K562 (cell line): Measurements from ENCODE around the gene TNFSF13B. TPM values are rescaled to one million over a fixed set of nuclear protein-coding genes. Genes with fewer than 3 reads are reported as not detected.

Source experiments
- ATAC-seq: fragments of 200-7000 bp; cut with Tn5 transposase; 3 replicates; pipeline ENCODE4 v1.9.1; 2020; ENCODE audit warnings: moderate library complexity
- BruUV-seq: library from RNA; stranded (reverse); fragments of 400-500 nt; replicated peaks from 2 replicates; lab custom pipeline; 2021; lab: Mats Ljungman, UMichigan
- CTCF ChIA-PET: fragments of 300-600 bp; formaldehyde crosslinking; extraction: SDS; loops from one replicate; lab custom pipeline; 2021; ENCODE audit warnings: low intra/inter-chr PET ratio; lab: Yijun Ruan, JAX
- POLR2A ChIA-PET: fragments of 300-600, 350-650 bp; sonication (Branson Sonifier 250); formaldehyde crosslinking; extraction: SDS; loops from one replicate; lab custom pipeline; 2021; ENCODE audit warnings: antibody characterized with exemption, inconsistent platforms; lab: Yijun Ruan, JAX
- DNase-seq, 4 experiments: peaks; one replicate each; pipeline versions ENCODE4 v3.0.0 to v3.0.0-alpha.2; 2011 to 2018; ENCODE audit warnings: low spot score in 3 of 4, mixed read lengths in 3 of 4; ENCODE audit errors: extremely low read depth in 1 of 4
- FAIRE-seq: peaks from 2 replicates; lab custom pipeline; 2011; peaks lifted over from hg19 to GRCh38; lab: Jason Lieb, UNC
- H2AFZ ChIP-seq: 2 replicates; pipeline ENCODE4 v1.6.0; 2011; ENCODE audit warnings: low read depth, low read length, control low read depth, inconsistent platforms
- H3K27ac ChIP-seq: fragments of 200-600 bp; 3 replicates; pipeline ENCODE4 v1.8.0; 2011; ENCODE audit warnings: low read depth, mild to moderate bottlenecking, control low read depth, inconsistent platforms, low read length, moderate library complexity, mixed read lengths; ENCODE audit errors: extremely low read depth
- H3K27me3 ChIP-seq, 2 experiments: fragments of 300-600 bp in 1 of 2; 2 replicates in 1 of 2; 3 replicates in 1 of 2; pipeline versions ENCODE4 v1.6.0 to v1.8.0; 2011; ENCODE audit warnings: inconsistent platforms in 2 of 2, low read length in 2 of 2, mild to moderate bottlenecking in 1 of 2, mixed read lengths in 1 of 2, moderate library complexity in 1 of 2; ENCODE audit not compliant: control insufficient read depth in 2 of 2, insufficient read depth in 2 of 2
- H3K36me3 ChIP-seq: fragments of 300-600 bp; 3 replicates; pipeline ENCODE4 v1.8.0; 2011; ENCODE audit warnings: mild to moderate bottlenecking, low read length, inconsistent platforms; ENCODE audit not compliant: control insufficient read depth, insufficient read depth
- H3K4me1 ChIP-seq, 2 experiments: fragments of 200-600 bp in 1 of 2; replicated peaks in 1 of 2; 2 replicates in 1 of 2; 3 replicates in 1 of 2; pipeline versions ENCODE4 v1.5.1 to v1.8.0; 2011; ENCODE audit warnings: inconsistent platforms in 2 of 2, low read length in 2 of 2, mild to moderate bottlenecking in 1 of 2, mixed read lengths in 1 of 2, moderate library complexity in 1 of 2; ENCODE audit not compliant: control insufficient read depth in 2 of 2, insufficient read depth in 2 of 2
- H3K4me2 ChIP-seq: 2 replicates; pipeline ENCODE4 v1.6.1; 2011; ENCODE audit warnings: low read length, control low read depth, inconsistent platforms, mixed read lengths; ENCODE audit not compliant: insufficient read depth
- H3K4me3 ChIP-seq: fragments of 200-600 bp; sonication (generic), shearing (Covaris generic); 2 replicates; pipeline ENCODE4 v1.5.1; 2016; ENCODE audit warnings: control low read depth, inconsistent platforms
- H3K79me2 ChIP-seq: fragments of 200-600 bp; 3 replicates; pipeline ENCODE4 v1.8.0; 2011; ENCODE audit warnings: low read length, inconsistent platforms; ENCODE audit not compliant: control insufficient read depth, insufficient read depth
- H3K9ac ChIP-seq, 2 experiments: 2 replicates each; pipeline versions ENCODE4 v1.6.0 to v1.6.1; 2011; ENCODE audit warnings: low read depth in 2 of 2, low read length in 2 of 2, control low read depth in 1 of 2, inconsistent platforms in 1 of 2, mild to moderate bottlenecking in 1 of 2, mixed read lengths in 1 of 2; ENCODE audit not compliant: insufficient read depth in 1 of 2
- H3K9me1 ChIP-seq: one replicate; pipeline ENCODE4 v1.6.0; 2011; ENCODE audit warnings: inconsistent platforms, mild to moderate bottlenecking, low read length, moderate library complexity; ENCODE audit not compliant: control insufficient read depth, insufficient read depth
- H3K9me3 ChIP-seq: replicated peaks from 2 replicates; pipeline ENCODE4 v1.5.1; 2011; ENCODE audit warnings: low read depth, low read length, inconsistent platforms; ENCODE audit not compliant: control insufficient read depth, insufficient read depth
- H4K20me1 ChIP-seq: replicated peaks from 2 replicates; pipeline ENCODE4 v1.6.1; 2011; ENCODE audit warnings: low read length, inconsistent platforms, mixed read lengths; ENCODE audit not compliant: control insufficient read depth, insufficient read depth
- BRD9 ChIP-seq: fragments of 450-650 bp; IDR thresholded peaks from 2 replicates; pipeline ENCODE4 v1.6.1; 2018; ENCODE audit warnings: low read depth; ENCODE audit not compliant: partially characterized antibody
- CHCHD3 ChIP-seq: fragments of 250-450 bp; sonication (Bioruptor Pico); IDR thresholded peaks from 2 replicates; pipeline ENCODE4 v2.1.2; 2022; ENCODE audit warnings: mild to moderate bottlenecking
- E2F3 ChIP-seq: fragments of 250-450 bp; sonication (Bioruptor Pico); IDR thresholded peaks from 2 replicates; pipeline ENCODE4 v1.4.0; 2020; ENCODE audit warnings: mild to moderate bottlenecking
- EHMT2 ChIP-seq: fragments of 450-650 bp; IDR thresholded peaks from 2 replicates; pipeline ENCODE4 v1.6.1; 2018; ENCODE audit warnings: antibody characterized with exemption
- ESRRA ChIP-seq: fragments of 450-650 bp; IDR thresholded peaks from 2 replicates; pipeline ENCODE4 v1.6.1; 2014; ENCODE audit warnings: low read depth, mild to moderate bottlenecking, moderate library complexity, borderline replicate concordance
- EWSR1 ChIP-seq: fragments of 450-650 bp; IDR thresholded peaks from 2 replicates; pipeline ENCODE4 v1.6.1; 2018; ENCODE audit warnings: borderline replicate concordance, mild to moderate bottlenecking, low read depth, moderate library complexity; ENCODE audit not compliant: partially characterized antibody
- MCM2 ChIP-seq: fragments of 450-650 bp; IDR thresholded peaks from 2 replicates; pipeline ENCODE4 v1.6.1; 2017; ENCODE audit warnings: low read depth, mild to moderate bottlenecking
- NR2F6 ChIP-seq: fragments of 450-650 bp; formaldehyde crosslinking; IDR thresholded peaks from 2 replicates; pipeline ENCODE4 v1.4.0; 2020; ENCODE audit warnings: mild to moderate bottlenecking
- RBM17 ChIP-seq: fragments of 200-400 bp; formaldehyde crosslinking; IDR thresholded peaks from 2 replicates; pipeline ENCODE4 v1.6.1; 2017; ENCODE audit warnings: low read depth, mild to moderate bottlenecking, low read length, borderline replicate concordance
- SMARCA5 ChIP-seq: fragments of 450-650 bp; IDR thresholded peaks from 2 replicates; pipeline ENCODE4 v1.6.1; 2016
- SRSF3 ChIP-seq: fragments of 200-400 bp; formaldehyde crosslinking; IDR thresholded peaks from 2 replicates; pipeline ENCODE4 v1.6.1; 2016; ENCODE audit warnings: mild to moderate bottlenecking, low read length, moderate library complexity; ENCODE audit not compliant: insufficient read depth
- TEAD4 ChIP-seq, 2 experiments: sonication (generic) in 1 of 2; formaldehyde crosslinking in 1 of 2; IDR thresholded peaks; 2 replicates each; pipeline versions ENCODE4 v1.6.1 to v1.8.0; 2012 to 2022; ENCODE audit warnings: borderline replicate concordance in 1 of 2, inconsistent platforms in 1 of 2, low read length in 1 of 2, mild to moderate bottlenecking in 1 of 2, missing genetic modification reagents in 1 of 2
- ZKSCAN8 ChIP-seq: fragments of 200-800 bp; sonication (Bioruptor generic); IDR thresholded peaks from 2 replicates; pipeline ENCODE4 v1.6.1; 2016; ENCODE audit warnings: missing genetic modification characterization, missing compliant biosample characterization
- ZNF583 ChIP-seq: fragments of 250-450 bp; sonication (Bioruptor Pico); IDR thresholded peaks from 2 replicates; pipeline ENCODE4 v1.4.0; 2020
- ZNF707 ChIP-seq: fragments of 250-450 bp; sonication (Bioruptor Pico); conservative IDR thresholded peaks from 2 replicates; pipeline ENCODE4 v1.8.0; 2022; ENCODE audit warnings: inconsistent platforms, mild to moderate bottlenecking, moderate library complexity
- ZNF780A ChIP-seq: fragments of 250-450 bp; sonication (Bioruptor Pico); IDR thresholded peaks from 2 replicates; pipeline ENCODE4 v1.5.0; 2021; ENCODE audit warnings: mild to moderate bottlenecking
- ZNF785 ChIP-seq: fragments of 250-450 bp; sonication (Bioruptor Pico); IDR thresholded peaks from 2 replicates; pipeline ENCODE4 v1.4.0; 2020; ENCODE audit warnings: mild to moderate bottlenecking
- WGBS: fragments of 100-300 bp; shearing (Covaris generic); methylation state at CpG from one replicate; pipeline ENCODE4 v1.1.6; 2016; ENCODE audit warnings: low coverage, mixed read lengths; ENCODE audit not compliant: insufficient coverage; ENCODE audit errors: missing lambda C conversion rate; 5-methylcytosine and 5-hydroxymethylcytosine counted together
- in situ Hi-C: fragments of 300-500 bp; cut with MboI; formaldehyde crosslinking; loops from 4 replicates; pipeline ENCODE4 v1.15.0; 2018; ENCODE audit warnings: inconsistent platforms, mixed read lengths
- intact Hi-C: fragments of 100-400 bp; cut with micrococcal nuclease; formaldehyde crosslinking; loops from 2 replicates; pipeline ENCODE4 v1.14.2; 2022
- polyA plus RNA-seq, 8 experiments: library from polyadenylated mRNA; depleted of rRNA in 4 of 8; stranded (reverse) in 5 of 8; unstranded in 3 of 8; fragments of >200 nt; fragmentation: Nextera tagmentation in 2 of 8; fragmentation: Illumina TruSeq in 1 of 8; extraction: Ambion mirVana in 2 of 8; extraction: Trizol in 1 of 8; gene quantifications; 2 replicates each; pipeline versions ENCODE4 v1.2.1 to v1.2.3, GENCODE V29; 2011 to 2014; ENCODE audit warnings: inconsistent platforms in 1 of 8, missing spikeins in 1 of 8
- total RNA-seq, 7 experiments: library from RNA; depleted of rRNA in 6 of 7; stranded (reverse); fragments of >200 nt in 6 of 7; fragmentation: Illumina TruSeq in 2 of 7; extraction: Trizol in 2 of 7; gene quantifications; 2 replicates each; pipeline versions ENCODE4 v1.2.1 to v1.2.3, GENCODE V29; 2011 to 2021; ENCODE audit warnings: low replicate concordance in 1 of 7
- TF ChIP-seq, protein P1 (sequence below): sonication (generic); formaldehyde crosslinking; IDR thresholded peaks from 2 replicates; pipeline ENCODE4 v1.9.0; 2022; ENCODE audit warnings: mild to moderate bottlenecking, missing genetic modification reagents

TNFSF13B gene
- total and polyA plus RNA-seq, 9 of the 15 experiments (the other 6 are each of a cell fraction or from before 2014, with no cell fraction given), result 1.1 to 2.1 (median 1.5) TPM

DNA sequence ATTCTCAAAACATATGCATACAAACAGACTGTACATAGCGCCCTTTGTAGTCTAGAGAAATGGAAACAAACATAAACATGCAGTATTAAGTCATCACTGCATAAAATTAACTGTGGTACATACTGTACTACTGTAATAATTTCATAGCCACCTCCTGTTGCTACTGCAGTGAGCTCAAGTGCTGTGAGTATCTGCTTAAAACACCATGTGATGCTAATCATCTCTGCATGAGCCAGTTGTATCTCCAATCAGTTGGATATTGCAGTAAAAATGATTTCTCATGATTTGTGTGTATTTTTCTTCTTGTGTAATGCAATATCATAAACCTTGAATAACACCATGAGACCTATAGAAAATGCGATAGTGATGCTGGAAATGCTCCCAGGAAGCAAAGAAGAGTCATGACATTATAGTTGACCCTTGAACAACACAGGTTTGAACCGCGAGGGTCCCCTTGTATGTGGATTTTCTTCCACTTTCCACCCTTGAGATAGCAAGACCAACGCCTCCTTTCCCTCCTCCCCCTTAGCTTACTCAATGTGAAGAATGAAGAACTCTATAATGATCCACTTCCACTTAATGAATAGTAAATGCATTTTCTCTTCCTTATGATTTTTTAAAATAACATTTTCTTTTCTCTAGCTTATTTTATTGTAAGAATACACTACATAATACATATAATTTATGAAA, 4.1 kb downstream of the TNFSF13B start:
- FAIRE-seq, result no peak
- peaks cover 2 to 7% of the 10 kb centered on the region in 2 experiments; a peak in 4 of 5 replicates for H3K4me1 ChIP-seq
- in situ Hi-C loops, result no loop called here
- 23% methylated on average over 4 of the region's 5 CpGs for WGBS
- DNase-seq, result no peak
- H3K9me3 ChIP-seq, result no peaks in the 10 kb centered on the region
- H4K20me1 ChIP-seq, result no peaks in the 10 kb centered on the region
- no peaks in the 10 kb centered on the region for H3K79me2 ChIP-seq
- POLR2A ChIA-PET, result no interaction called here
- CTCF ChIA-PET, result no interaction called here
- no peak overlapping the region for H2AFZ ChIP-seq
- ATAC-seq, result no peak
- H3K36me3 ChIP-seq, result no peaks in the 10 kb centered on the region
- no peak overlapping the region for H3K9ac ChIP-seq
- no peaks in the 10 kb centered on the region for H3K9me1 ChIP-seq
- no TSS peak for BruUV-seq
- no peak overlapping the region for H3K4me2 ChIP-seq
- intact Hi-C loops, result no loop called here
- no peak overlapping the region for H3K4me3 ChIP-seq
- TF ChIP-seq E2F3 (CRISPR knock-in tag) (no peak), EWSR1 (no peak), NR2F6 (CRISPR knock-in tag) (no peak), ZNF780A (CRISPR knock-in tag) (no peak), ZKSCAN8 (CRISPR knock-in tag) (no peak), CHCHD3 (no peak), ZNF707 (CRISPR knock-in tag) (no peak), TEAD4 (IDR thresholded peaks at IDR 0.05; ENCODE audit: low read length) (no peak), TEAD4 (CRISPR knock-in tag; IDR thresholded peaks at IDR 0.05; ENCODE audit: borderline replicate concordance) (no peak), SMARCA5 (no peak), ZNF583 (CRISPR knock-in tag) (no peak), BRD9 (no peak), ZNF785 (CRISPR knock-in tag) (no peak), EHMT2 (no peak), MCM2 (no peak), RBM17 (no peak), ESRRA (no peak), SRSF3 (no peak)
- TF ChIP-seq, protein P1, sequence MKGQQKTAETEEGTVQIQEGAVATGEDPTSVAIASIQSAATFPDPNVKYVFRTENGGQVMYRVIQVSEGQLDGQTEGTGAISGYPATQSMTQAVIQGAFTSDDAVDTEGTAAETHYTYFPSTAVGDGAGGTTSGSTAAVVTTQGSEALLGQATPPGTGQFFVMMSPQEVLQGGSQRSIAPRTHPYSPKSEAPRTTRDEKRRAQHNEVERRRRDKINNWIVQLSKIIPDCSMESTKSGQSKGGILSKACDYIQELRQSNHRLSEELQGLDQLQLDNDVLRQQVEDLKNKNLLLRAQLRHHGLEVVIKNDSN, result no peak
- no peaks in the 10 kb centered on the region for H3K27me3 ChIP-seq
- no peak overlapping the region for H3K27ac ChIP-seq
